HL-60 (cell line): Measurements from ENCODE around the gene MLC1.

Experiments
- DNase-seq, 2 experiments: peaks; one replicate each; pipeline ENCODE4 v3.0.0-alpha.2; 2010 to 2020; ENCODE audit warnings: low read depth in 1 of 2, low spot score in 1 of 2
- H3K27ac ChIP-seq: fragments of 250-450 bp; sonication (Bioruptor Pico); replicated peaks from 2 replicates; pipeline ENCODE4 v1.5.1; 2020; ENCODE audit warnings: mild to moderate bottlenecking, moderate library complexity
- H3K27me3 ChIP-seq: fragments of 250-450 bp; sonication (Bioruptor Pico); 2 replicates; pipeline ENCODE4 v1.5.1; 2021; ENCODE audit warnings: mild to moderate bottlenecking, moderate library complexity; ENCODE audit not compliant: insufficient read depth, poor library complexity, severe bottlenecking
- H3K4me3 ChIP-seq: replicated peaks from 2 replicates; pipeline ENCODE4 v1.5.1; 2011; ENCODE audit warnings: mild to moderate bottlenecking, control low read depth, low read length; ENCODE audit not compliant: insufficient read depth
- GABPA ChIP-seq: IDR thresholded peaks from 2 replicates; pipeline ENCODE4 v1.6.1; 2012; ENCODE audit warnings: low read depth
- POLR2AphosphoS5 ChIP-seq: IDR thresholded peaks from 2 replicates; pipeline ENCODE4 v1.6.1; 2012; ENCODE audit warnings: low read depth
- SPI1 ChIP-seq: IDR thresholded peaks from 2 replicates; pipeline ENCODE4 v1.6.1; 2012; ENCODE audit warnings: low read depth, mild to moderate bottlenecking, borderline replicate concordance
- long read RNA-seq: library from polyadenylated mRNA; unstranded; transcript quantifications from one replicate; pipeline ENCODE4 v2.0.0, GENCODE V29; 2020
- TF ChIP-seq, protein P1 (sequence below): IDR thresholded peaks from 2 replicates; pipeline ENCODE4 v1.6.1; 2012; ENCODE audit warnings: low read depth; ENCODE audit not compliant: insufficient replicate concordance
- TF ChIP-seq, protein P2 (sequence below): IDR thresholded peaks from one replicate; pipeline ENCODE4 v1.5.1; 2011; ENCODE audit warnings: low read length, control low read depth, inconsistent platforms; ENCODE audit not compliant: insufficient read depth

Gene MLC1
- long read RNA-seq, transcript MLC1-201 (12 exons, 3,933 nt), result major isoform, 5 of 66 reads
- long read RNA-seq, partial matches to known transcripts, result 25 of 66 reads
- long read RNA-seq, other reads (novel, unspliced or antisense), result 34 of 66 reads

DNA sequence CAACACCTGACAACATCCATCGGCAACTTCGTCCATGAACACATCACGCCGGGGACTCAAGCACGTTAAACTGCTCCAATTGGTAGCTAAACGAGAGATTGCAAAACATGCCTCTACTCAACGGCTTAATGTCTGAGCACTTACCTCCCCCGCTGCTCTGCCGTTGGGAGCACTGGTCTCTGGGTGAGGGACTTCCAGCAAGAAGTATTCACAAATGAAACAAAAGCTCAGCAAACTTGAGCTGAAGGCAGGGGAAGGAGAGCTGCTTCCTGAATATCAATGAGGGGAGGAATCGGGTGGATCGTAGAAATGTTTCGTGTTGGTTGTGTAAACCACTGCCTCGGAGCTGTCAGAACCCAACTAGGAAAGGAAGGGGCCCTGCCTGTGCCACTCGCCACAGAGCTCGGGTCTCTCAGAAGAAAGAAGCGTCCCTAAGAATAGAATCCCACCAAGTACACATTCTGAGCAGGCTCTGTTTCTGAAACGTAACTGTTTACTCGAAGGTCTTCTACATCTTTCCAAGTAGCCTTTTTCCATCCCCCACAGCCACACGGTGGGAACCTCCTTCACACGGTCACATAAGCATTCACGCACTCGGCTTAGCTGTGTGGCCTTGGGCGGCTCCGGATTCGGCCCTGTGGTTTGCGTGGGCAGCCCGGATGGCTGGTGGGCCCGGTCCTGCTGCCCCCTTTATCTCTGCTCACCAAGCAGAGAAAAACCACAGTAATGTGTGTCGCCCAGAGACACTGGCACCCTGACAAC lies at the start of gene MLC1:
TSS of gene MLC1 (minus strand) at position 216 of the 762 bp plus-strand sequence. CDS start 524 bp downstream, outside the sequence.
- TF ChIP-seq GABPA (peak; percentile 62; the same call in 1 of the 2 replicates), POLR2AphosphoS5 (no peak; the same call in 1 of the 2 replicates), SPI1 (peak; percentile 35; the same call in 1 of the 2 replicates)
- TF ChIP-seq, protein P1, sequence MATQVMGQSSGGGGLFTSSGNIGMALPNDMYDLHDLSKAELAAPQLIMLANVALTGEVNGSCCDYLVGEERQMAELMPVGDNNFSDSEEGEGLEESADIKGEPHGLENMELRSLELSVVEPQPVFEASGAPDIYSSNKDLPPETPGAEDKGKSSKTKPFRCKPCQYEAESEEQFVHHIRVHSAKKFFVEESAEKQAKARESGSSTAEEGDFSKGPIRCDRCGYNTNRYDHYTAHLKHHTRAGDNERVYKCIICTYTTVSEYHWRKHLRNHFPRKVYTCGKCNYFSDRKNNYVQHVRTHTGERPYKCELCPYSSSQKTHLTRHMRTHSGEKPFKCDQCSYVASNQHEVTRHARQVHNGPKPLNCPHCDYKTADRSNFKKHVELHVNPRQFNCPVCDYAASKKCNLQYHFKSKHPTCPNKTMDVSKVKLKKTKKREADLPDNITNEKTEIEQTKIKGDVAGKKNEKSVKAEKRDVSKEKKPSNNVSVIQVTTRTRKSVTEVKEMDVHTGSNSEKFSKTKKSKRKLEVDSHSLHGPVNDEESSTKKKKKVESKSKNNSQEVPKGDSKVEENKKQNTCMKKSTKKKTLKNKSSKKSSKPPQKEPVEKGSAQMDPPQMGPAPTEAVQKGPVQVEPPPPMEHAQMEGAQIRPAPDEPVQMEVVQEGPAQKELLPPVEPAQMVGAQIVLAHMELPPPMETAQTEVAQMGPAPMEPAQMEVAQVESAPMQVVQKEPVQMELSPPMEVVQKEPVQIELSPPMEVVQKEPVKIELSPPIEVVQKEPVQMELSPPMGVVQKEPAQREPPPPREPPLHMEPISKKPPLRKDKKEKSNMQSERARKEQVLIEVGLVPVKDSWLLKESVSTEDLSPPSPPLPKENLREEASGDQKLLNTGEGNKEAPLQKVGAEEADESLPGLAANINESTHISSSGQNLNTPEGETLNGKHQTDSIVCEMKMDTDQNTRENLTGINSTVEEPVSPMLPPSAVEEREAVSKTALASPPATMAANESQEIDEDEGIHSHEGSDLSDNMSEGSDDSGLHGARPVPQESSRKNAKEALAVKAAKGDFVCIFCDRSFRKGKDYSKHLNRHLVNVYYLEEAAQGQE, result peak; percentile 32
- H3K27me3 ChIP-seq, result no peaks in the 10 kb centered on the region
- no peak within 1 kb of the TSS for H3K27ac ChIP-seq
- peak; percentile 54 to 92 for DNase-seq
- H3K4me3 ChIP-seq, result peak within 1 kb of the TSS; percentile 40

DNA sequence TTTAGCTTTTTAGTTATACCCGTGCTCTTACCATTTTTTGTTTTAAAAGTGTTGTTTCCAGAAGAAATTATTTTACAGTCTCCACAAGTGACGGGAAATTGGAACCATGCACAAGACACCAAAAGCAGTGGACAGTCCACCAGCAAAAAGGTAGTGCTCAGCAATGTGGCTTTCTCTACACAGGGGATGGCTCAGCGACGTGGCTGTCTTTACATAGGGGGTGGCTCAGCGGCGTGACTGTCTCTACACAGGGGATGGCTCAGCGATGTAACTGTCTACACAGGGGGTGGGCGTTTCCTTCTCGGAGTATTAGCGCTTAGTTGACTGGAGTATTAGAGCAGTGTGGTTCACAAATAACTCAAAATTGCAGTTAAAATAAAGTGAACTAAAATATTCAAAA lies 49.3 kb upstream of the MLC1 start:
- Histone ChIP-seq H3K4me3 (no peak overlapping the region), H3K27ac (no peak overlapping the region), H3K27me3 (no peaks in the 10 kb centered on the region)
- TF ChIP-seq, protein P2, sequence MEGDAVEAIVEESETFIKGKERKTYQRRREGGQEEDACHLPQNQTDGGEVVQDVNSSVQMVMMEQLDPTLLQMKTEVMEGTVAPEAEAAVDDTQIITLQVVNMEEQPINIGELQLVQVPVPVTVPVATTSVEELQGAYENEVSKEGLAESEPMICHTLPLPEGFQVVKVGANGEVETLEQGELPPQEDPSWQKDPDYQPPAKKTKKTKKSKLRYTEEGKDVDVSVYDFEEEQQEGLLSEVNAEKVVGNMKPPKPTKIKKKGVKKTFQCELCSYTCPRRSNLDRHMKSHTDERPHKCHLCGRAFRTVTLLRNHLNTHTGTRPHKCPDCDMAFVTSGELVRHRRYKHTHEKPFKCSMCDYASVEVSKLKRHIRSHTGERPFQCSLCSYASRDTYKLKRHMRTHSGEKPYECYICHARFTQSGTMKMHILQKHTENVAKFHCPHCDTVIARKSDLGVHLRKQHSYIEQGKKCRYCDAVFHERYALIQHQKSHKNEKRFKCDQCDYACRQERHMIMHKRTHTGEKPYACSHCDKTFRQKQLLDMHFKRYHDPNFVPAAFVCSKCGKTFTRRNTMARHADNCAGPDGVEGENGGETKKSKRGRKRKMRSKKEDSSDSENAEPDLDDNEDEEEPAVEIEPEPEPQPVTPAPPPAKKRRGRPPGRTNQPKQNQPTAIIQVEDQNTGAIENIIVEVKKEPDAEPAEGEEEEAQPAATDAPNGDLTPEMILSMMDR, result no peak
- TF ChIP-seq SPI1 (no peak), POLR2AphosphoS5 (no peak), GABPA (no peak)
- TF ChIP-seq, protein P1, result no peak
- DNase-seq, result no peak

DNA sequence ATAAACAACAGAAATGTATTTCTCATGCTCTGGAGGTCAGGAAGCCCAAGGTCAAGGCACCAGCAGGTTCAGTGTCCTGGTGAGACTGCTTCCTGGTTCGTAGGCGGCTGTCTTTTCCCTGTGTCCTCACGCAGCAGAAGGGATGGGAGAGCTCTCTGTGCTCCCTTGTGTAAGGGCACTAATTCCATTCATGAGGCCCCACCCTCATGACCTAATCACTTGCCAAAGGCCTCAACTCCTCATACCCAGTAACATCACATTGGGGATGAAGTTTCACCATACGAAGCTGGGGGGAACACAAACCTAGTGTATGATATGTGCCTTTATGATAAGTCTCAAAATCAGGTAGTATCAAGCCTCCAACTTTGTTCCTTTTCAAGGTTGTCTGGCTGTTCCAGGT lies 46.7 kb upstream of the MLC1 start:
- Histone ChIP-seq H3K27ac (no peak overlapping the region), H3K27me3 (no peaks in the 10 kb centered on the region), H3K4me3 (no peak overlapping the region)
- TF ChIP-seq GABPA (no peak), SPI1 (no peak), POLR2AphosphoS5 (no peak)
- TF ChIP-seq, protein P1, result no peak
- TF ChIP-seq, protein P2, result no peak
- no peak for DNase-seq
